Neural progenitor cell (in vitro differentiated cells): ENCODE data around the gene CHKA.
A peak's percentile ranks its signal among the peaks of the same experiment; 100 is the strongest.

Experiments
- CTCF ChIP-seq: fragments of 200-600 bp; sonication (generic); IDR thresholded peaks from 2 replicates; pipeline ENCODE4 v1.5.1; 2017; ENCODE audit warnings: antibody characterized with exemption, mild to moderate bottlenecking
- EZH2 ChIP-seq: fragments of 200-600 bp; sonication (generic); IDR thresholded peaks from 2 replicates; pipeline ENCODE4 v1.6.1; 2017; ENCODE audit warnings: antibody characterized with exemption, mild to moderate bottlenecking, moderate library complexity

GRCh38 chr11:68025047-68025446 is 96.1 kb downstream of the CHKA start:
- TF ChIP-seq CTCF = peak; percentile 4
- TF ChIP-seq EZH2 = no peak
